HG02610 (cell line): ENCODE results near the gene NAP1L4.

Source experiments
- ATAC-seq: cut with Tn5 transposase; IDR thresholded peaks from one replicate; pipeline ENCODE4 v1.9.1; 2021; ENCODE audit warnings: mild to moderate bottlenecking, moderate library complexity; ENCODE audit not compliant: unreplicated experiment

The NAP1L4 gene

DNA sequence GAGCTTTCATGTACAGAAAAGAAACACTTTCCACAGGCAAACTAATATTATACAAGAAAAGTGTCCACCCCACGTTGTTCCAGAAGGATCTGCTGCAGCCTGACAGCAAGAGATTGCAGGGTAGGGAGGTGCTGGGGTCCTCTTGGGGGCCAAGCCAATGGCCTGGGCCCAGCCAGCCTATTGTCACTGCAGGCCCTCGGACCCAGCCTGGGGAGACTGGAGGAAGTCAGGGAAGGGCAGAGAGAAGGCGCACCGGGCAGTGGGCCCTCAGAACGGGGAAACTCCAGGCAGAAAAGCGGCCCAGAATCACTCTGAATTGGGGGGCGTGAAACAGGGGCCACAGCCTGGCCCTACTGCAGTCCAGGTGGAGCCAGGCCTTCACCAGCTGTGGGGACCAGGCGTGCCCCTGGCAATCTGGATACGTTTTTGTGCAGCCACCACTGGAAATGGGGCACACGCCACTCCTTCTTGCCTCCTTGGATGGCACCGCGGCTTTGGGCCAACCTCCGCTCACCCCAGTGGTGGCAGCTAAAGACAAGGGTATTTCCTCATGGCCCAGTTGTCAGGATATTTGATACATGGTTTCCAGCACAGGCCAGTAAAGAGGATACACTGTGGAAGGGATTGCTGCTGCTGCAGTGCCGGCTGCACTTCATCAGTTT is 3.9 kb upstream of the NAP1L4 start:
- ATAC-seq, result no peak

DNA sequence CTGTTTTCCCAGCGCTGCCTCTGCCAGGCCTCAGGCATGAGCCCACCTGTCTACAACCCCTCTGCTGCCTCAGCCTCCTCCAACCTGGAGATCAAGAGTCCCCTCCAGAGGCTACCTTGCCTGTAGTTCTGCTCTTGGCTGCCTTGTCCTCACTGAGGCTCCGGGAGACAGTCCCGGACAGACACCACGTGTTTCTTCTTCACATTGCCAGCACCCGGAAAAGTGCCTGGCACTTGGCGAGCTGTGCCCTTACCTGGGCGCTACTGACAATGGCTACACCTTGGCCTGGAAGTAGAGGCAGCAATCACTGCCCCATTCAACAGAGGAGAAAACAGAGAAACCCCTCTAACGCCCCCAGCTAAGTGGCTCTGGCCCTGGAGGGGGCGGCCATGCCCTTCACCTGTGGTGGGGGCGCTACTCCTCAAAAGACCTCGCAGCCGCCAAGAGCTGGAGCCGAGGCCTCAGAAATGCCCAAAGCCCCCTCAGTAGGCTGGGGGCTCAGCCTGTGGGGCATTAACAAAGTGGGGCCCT is 3.0 kb upstream of the NAP1L4 start:
- ATAC-seq, result no peak

DNA sequence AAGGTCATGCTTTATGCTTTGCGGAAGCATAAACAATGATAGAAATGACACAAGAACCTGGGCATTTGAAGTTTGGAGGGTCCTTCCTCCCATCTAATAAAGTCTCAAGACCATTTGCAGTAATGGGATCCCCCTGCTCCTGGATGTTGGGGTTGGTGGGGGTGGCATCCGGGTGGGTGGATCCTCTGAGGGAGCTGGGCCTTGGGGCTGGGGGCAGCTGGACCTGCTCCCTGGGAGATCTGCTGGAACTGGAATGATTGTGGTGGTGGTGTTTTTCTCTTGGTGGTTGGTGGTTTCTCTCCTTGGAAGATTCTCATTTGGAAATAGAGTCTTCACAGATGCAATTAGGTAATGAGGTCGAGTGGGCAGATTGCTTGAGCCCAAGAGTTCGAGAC is 2.2 kb upstream of the NAP1L4 start:
- no peak for ATAC-seq

DNA sequence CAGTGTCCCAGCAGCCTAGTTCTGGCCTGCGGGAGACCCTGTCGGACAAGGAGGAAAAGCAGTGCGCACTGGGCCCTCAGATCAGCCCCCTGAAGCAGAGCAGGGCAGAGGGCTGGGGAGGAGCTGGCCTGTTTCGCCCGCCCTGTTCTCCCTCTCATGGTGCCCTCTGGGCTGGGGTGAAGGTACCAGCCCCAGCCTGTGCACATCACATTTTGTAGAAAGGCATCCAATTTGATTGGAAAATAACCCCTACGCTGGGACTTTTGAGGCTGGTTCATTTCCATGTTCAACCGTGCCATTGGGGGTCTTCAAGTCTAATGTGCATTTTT is 832 bp upstream of the NAP1L4 start:
- no peak for ATAC-seq

DNA sequence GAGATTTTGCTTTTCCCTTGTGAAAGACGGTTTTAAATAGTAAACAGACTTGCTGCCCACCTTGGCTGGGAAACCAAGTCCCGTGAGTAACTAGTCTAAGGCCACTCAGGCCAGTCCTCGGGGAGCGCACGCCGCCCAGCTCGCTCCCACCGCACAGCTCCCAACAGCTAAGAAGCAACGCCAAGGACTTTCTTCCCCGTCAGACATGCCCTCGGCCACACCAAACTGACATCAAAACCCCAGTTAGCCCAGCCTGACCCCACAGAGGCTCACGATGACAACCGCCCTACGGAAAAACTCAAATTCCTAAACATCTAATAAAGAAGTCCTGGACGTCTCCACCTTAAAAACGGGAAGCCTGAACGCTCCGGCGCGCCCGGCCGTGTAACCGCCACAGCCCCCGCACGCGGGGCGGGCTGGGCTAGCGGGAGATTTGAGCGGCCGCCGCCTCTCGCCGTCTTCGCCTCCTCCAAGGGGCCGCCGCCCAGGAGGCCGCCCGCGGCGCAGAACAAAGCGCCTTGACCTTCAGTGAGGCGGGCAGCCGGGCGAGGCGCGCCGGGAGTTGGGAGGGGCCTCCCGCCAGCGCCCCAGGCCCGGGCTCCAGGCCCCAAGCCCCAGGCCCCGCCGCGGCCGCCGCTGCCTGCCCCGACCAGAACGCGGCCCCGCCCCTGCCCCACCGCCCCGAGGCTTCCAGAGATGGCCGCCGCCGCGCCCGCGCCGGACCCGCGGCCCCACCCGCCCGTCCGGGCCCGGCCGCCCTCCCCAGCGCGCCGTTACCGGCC is 486 bp downstream of the NAP1L4 start:
- peak; percentile 32 for ATAC-seq

DNA sequence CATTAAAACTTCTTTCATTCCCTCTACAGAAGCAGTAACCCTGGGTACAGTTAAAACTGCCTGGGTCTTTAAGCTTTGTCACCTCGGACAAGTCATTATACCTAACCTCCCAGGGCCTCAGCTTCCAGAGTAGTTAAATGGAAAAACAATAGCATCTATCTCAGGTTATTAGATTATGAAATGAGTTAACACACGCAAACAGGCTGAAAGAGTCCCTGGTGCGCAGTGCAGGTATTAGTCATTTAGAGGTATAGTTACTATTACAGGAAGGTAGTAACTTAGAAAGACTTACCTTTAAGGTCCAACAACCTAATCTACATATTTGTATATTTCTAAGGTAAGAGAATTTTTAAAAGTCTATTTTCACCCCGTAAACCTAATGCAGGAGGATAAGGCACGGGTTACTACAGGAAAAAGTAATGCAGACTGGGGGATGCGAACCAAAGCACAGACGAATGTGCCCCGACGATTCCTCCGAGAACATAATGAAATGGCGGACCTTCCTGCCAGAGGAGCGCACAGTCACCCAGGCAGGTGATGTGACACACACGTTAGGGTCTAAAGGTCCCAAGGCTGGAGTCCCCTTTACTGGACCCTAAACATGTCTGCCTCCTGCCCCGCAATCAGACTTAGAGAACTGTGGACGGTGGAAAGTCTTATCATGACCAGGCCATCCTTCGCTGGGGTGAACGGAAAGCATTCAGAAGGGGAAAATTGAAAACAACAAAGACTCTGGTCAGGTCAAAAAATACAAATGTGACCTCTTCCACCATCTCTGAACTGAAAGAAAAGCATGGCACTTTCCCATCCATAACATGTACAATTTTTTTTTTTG is 1.3 kb downstream of the NAP1L4 start:
- ATAC-seq, result no peak

DNA sequence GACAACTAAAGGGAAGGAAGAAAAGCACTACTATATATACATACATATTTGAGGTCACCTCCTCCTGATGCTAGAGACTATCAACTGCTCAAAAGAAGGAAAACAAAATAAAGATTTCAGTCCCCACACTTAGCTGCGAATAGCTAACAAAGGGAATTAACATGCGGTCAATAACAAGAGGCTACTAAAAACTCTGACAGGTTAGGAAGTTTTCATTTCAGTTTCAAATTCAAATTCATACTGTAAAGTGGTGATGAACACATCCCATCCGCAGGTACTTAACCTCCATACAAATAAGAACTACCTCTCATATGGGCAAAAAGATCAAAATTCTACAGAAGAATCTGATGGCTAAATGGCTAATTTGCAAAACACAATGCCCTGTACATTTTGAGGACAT is 2.6 kb downstream of the NAP1L4 start:
- ATAC-seq, result no peak

DNA sequence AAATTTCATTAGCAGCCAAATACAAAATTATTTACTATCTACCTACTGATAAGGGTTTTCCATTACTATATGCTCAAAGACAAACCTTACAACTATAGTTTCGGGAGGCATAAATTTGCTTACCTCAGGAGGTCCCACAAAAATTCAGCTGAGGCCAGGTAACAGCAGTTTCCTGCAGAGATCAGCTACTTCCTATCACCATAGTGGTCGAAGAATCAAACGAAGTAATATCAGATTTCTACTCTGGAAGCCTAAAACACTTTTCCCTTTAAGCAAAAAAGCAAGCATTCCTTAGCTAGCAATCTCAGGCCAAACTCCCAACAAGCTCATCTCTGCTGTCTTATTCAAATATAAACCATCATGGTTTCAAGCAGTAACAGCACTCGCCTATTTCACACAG is 3.1 kb downstream of the NAP1L4 start:
- no peak for ATAC-seq

DNA sequence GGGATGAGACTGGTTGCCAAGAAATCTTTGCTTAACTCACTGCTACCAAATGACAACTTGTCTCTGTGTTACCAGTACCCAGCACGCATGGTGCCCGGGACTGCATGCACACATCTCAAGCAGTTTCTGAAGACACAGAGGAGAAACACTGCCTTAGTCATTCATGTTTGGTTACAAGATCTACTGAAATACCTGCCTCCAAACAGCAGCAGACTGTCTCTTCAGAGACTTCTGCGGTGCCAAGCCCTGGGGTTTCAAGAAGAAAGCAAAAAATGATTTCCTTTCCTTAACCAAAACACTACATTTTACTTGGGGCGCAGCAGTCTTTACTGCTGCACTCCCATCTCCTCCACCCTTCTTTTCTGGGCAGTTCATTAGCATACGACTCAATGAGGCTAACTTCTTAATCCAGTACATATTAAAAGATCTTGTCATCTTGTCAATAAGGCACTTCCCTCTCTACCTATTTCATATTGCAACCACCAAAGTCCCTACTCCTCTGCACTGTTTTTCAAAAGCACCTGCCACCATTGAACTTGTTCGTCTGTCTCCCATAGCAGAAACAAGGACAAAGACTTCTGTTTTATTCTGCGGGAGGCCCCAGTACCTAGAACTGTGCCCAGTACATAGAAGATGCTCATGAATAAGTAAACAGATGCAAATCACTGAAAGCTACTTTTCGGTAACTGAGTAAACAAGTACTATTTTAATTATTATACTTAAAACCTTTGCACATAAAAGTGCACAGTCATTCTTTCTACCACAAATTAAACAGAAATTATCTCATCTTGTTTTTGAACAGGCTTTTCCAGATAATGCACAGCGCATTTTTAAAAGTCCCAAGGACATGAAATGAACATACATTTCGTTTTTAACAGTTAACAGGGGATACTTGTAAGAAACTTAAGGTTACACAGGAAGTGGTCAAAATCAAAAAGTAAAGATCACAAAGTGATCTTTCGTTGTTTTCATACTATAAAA is 4.0 kb downstream of the NAP1L4 start:
- ATAC-seq, result no peak

DNA sequence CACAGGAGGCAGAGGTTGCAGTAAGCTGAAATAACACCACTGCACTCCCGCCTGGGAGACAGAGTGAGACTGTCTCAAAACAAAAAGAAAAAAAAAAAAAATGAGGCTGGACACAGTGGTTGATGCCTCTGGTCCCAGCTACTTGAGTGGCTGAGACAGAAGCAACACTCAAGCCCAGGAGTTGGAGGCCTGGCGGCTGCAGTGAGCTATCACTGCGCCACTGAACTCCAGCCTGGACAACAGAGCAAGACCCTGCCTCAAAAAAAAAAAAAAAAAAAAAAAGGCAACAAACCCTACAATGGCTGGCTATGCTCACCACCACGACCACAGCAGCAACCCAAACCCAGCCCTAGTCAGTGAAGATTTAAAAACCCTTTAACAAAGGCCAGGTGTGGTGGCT is 8.2 kb downstream of the NAP1L4 start:
- no peak for ATAC-seq

DNA sequence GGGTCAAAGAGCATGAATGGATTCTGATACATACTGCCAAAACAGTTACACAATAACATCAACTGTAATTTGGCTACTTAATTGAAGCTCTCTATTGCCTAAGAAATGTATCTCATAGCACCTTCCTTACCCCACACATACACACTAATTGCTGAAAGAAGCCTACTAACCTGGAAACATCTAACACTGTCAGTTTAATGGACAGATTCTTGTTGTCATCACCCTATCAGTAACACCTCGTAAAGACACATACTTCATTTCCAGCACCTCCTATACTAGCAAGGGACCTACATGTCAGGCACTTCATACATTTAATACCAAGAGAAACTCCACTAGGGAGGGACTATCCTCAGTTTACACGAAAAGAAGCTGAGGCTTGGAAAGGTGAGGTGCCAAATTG is 9.9 kb downstream of the NAP1L4 start:
- ATAC-seq, result no peak

DNA sequence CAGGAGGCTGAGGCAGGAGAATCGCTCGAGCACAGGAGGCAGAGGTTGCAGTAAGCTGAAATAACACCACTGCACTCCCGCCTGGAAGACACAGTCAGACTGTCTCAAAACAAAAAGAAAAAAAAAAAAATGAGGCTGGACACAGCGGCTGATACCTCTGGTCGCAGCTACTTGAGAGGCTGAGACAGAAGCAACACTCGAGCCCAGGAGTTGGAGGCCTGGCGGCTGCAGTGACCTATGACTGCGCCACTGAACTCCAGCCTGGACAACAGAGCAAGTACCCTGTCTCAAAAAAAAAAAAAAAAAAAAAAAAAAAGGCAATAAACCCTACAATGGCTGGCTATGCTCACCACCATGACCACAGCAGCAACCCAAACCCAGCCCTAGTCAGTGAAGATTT is 11.0 kb downstream of the NAP1L4 start:
- no peak for ATAC-seq

DNA sequence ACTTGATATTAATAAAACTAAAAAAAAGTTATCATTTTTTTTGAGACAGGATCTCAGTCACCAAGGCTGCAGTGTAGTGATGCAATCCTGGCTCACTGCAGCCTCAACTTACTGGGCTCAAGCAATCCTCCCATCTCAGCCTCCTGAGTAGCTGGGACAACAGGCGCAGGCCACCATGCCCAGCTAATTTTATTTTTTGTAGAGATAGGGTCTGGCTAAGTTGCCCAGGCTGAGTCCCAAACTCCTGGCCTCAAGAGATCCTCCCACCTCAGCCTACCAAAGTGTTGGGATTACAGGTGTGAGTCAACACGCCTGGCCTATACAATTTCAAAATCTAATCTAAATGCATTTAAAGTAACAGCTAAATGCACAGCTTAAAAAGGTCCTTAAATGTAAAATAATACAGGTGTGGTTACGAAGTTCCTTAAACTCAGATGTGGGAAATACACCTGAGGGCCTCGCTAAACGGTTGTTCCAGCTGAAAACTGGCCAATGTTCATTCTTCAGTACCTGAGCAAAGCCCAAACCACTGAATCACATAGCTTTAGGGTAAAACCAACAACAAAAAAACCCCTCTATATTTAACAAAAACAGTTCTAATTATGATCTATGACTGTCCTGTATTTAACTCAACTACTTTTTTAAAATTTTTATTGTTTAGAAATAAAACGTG is 11.8 kb downstream of the NAP1L4 start:
- no peak for ATAC-seq

DNA sequence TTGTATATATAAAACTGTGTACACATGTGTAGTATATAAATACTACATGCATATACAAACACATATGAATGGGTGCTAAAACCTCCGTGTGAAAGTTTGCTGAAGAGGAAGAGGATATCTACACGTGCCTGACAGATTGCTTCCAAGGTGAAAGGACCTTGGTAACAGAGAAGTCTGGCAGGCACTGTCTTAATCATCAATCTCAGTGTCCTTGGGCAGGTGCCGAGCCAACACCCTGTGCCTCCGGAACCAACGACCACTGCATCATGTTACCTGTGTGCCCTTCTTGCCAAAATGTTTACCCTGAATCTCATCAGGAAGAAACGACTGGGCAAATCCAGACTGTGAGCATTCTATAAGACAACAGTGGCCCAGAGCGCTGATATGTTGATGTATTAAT is 15.0 kb downstream of the NAP1L4 start:
- no peak for ATAC-seq

DNA sequence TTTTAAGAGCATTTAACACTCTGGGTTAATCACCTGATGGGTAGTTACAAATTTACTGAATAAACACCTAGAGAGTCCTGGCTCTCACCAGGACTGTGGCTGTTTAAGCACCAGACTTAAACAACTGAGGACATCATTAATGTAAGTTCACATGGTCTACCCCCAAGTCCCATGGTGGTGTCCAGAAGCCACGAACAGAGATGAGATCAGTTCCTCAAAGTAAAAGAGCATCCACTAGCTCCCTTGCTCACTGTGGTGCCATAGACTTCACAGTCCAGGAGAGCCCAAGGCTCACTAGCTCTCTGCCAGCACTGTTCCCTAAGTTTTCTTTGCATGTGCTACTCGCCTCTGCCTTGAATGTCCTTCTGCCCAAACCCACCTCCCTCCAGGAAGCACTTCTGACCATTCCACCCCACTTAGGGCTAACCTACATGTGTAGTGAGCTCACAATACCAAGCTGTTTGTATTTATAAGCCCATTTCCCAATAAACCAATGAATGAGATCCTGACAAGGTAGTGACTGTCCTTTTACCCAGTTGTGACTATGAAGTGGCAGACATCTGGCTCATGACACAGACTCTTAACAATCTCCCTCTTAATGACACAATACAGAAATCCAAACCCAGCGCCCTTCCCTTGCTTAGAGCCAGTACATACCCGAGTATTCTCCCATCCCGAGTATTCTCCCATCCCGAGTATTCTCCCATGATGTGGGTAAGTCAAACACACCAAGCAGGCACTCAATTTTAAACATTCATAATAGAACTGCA is 15.7 kb downstream of the NAP1L4 start:
- no peak for ATAC-seq

DNA sequence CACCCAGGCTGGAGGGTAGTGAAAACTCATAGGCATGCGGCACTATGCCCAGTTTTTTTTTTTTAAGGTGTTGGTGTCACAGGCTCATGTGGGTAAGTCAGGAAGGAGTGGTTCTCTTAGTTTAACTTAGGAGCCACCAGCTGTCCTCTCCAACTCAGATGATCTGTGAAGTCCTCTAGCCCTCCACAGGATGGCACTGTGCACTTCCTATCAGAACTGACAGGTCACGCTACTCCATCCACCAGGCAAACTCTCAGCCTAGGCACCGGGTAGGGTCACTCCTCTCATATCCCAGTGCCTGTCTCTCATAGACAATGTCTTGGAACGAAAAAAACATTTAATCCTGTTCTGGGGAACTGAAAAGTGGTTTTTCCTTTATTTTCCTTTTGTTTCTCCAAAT is 16.5 kb downstream of the NAP1L4 start:
- peak; percentile 54 for ATAC-seq

DNA sequence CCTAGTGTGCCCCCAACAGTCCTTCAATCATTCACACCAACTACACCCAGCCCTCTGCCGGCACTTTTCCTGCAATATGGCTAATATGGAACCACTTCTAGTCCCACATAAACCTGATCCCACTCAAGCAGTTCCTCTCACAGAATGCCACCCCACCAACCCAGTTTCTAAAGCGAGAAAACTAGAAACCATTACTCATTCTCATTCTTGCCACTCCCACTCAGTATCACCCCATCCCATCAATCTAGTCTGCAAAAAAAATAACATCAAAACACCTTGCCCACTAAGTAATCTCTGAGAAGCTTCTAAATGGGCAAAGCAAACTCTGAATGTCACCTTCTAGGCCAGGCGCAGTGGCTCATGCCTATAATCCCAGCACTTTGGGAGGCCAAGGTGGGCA is 17.9 kb downstream of the NAP1L4 start:
- no peak for ATAC-seq

DNA sequence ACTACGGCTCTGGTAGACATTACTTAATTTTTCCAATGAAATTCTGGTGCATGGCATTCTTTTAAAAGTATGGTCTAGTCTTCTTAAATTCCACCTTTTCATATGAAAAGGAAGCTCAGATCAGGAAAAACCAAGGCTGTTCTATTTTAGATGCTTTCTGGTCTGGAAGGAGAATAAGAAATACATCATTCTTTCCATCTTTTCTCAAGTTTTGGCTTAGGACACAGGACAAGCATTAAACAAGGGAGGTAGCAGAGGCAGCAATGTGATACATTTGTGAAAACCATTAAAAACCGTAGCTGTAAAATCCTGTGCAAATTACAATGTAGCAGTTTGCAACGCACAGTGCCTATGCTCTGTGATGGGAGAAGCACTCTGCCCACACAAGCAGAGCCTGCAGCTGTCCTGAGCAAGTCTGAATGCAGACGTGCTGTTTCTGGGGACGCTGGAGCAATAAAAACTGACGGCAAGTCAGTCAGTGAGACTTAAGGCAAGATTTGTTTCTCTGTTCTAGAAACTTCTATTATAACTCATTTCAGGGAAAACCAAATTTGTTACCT is 23.7 kb downstream of the NAP1L4 start:
- no peak for ATAC-seq

DNA sequence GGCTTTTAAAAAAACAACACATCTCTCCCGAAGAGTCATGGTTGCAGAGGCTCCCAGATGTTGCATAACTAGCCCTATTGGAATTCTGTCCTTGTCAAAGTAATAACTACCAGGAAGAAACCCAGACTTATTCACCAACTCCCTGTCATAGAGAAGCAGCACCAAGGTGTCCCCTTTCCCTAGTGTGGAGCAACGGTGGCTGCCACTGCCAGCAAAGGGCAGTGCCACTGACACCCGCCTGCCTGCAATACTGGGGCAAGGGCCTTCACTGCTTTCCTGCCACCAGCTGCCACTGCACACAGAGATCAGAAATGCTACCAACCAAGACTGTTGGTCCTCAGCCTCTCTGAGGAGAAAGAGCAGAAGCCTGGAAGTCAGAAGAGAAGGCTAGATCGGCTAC is 27.3 kb downstream of the NAP1L4 start:
- no peak for ATAC-seq
